ENCODE data around the gene SCMH1. TPM values are rescaled to one million over a fixed set of nuclear protein-coding genes. Genes with fewer than 3 reads are reported as not detected.

Gene SCMH1
- total and polyA plus RNA-seq, 2 of the 4 experiments (the other 2 are of a cell fraction) = 9.0 to 19.4 TPM

- TF ChIP-seq SMC3 (IDR thresholded peaks at IDR 0.05; ENCODE audit: low read depth, low read length) (peak; percentile 97), CTCF (conservative IDR thresholded peaks at IDR 0.05; ENCODE audit: low read depth, low read length) (peak; percentile 96), POLR2A (IDR thresholded peaks at IDR 0.05; ENCODE audit: low read depth, low read length) (no peak), RAD21 (IDR thresholded peaks at IDR 0.05; ENCODE audit: low read length) (peak; percentile 95), BHLHE40 (IDR thresholded peaks at IDR 0.05; ENCODE audit: low read depth, low read length) (no peak), ELK1 (IDR thresholded peaks at IDR 0.05; ENCODE audit: borderline replicate concordance, low read depth, low read length) (no peak)
- Histone ChIP-seq H3K79me1 (ENCODE audit: low read depth in 1 of 2, low read length in 2 of 2) (no peaks in the 10 kb centered on the region), H3K27me3 (ENCODE audit: control insufficient read depth, insufficient read depth, low read length) (peaks cover 26% of the 10 kb centered on the region), H2BK20ac (ENCODE audit: low read depth, low read length) (no peak overlapping the region), H2AFZ (replicated peaks; ENCODE audit: low read length, poor library complexity) (no peak overlapping the region), H3K9me1 (ENCODE audit: insufficient read depth, low read length) (no peaks in the 10 kb centered on the region), H2BK5ac (ENCODE audit: low read depth, low read length, poor library complexity, severe bottlenecking) (no peak overlapping the region), H3K36me3 (ENCODE audit: control insufficient read depth, insufficient read depth, low read length) (no peaks in the 10 kb centered on the region), H3K4me2 (ENCODE audit: low read depth, low read length) (no peak overlapping the region), H3K23ac (ENCODE audit: low read depth, low read length) (no peak overlapping the region), H2BK120ac (ENCODE audit: low read depth, low read length) (no peak overlapping the region), H3K9ac (ENCODE audit: low read depth, low read length) (no peak overlapping the region), H3K27ac (ENCODE audit: insufficient read depth, low read length) (no peak overlapping the region), H4K20me1 (ENCODE audit: insufficient read depth, low read length) (no peaks in the 10 kb centered on the region), H3K18ac (ENCODE audit: low read depth, low read length) (no peak overlapping the region), H3K4ac (ENCODE audit: low read depth, low read length) (no peak overlapping the region), H4K5ac (ENCODE audit: low read depth, low read length) (no peak overlapping the region), H4K8ac (ENCODE audit: low read depth in 2 of 2, low read length in 2 of 2) (no peak overlapping the region), H3K56ac (ENCODE audit: extremely low read depth, insufficient read depth, low read length) (no peak overlapping the region), H4K91ac (ENCODE audit: insufficient read depth, low read depth, low read length) (no peak overlapping the region), H2BK15ac (ENCODE audit: low read depth, low read length) (no peak overlapping the region), H2AK9ac (replicated peaks; ENCODE audit: low read depth, low read length, poor library complexity) (no peak overlapping the region), H3K9me3 (ENCODE audit: control insufficient read depth, insufficient read depth, low read length) (no peaks in the 10 kb centered on the region), H2AK5ac (ENCODE audit: low read depth, low read length) (no peak overlapping the region), H3K4me1 (ENCODE audit: control insufficient read depth, insufficient read depth, low read length) (no peaks in the 10 kb centered on the region), H3K14ac (replicated peaks; ENCODE audit: low read depth, low read length) (no peak overlapping the region), H3K4me3 (ENCODE audit: insufficient read depth, low read depth, low read length) (no peak overlapping the region)
- CTCF ChIA-PET = interaction anchor here (1.0 kb wide), 1 partner anchor 15 kb away, joined by 3 read pairs; no protein-coding TSS in a partner anchor
- BruUV-seq (replicated peaks) = no TSS peak
- dilution Hi-C loops (cut with HindIII; ENCODE audit: low sequenced_read_pairs, unreplicated experiment) (no loop called here), in situ Hi-C loops (cut with MboI; ENCODE audit: low sequenced_read_pairs) (loop anchor here (5.0 kb wide), 1 partner anchor 149 kb away; no protein-coding TSS in a partner anchor), intact Hi-C loops (cut with micrococcal nuclease) (loop anchor here (1.0 to 5.0 kb wide), 4 partner anchors 149 to 529 kb away; no protein-coding TSS in a partner anchor)
- DNase-seq (peak; percentile 69), ATAC-seq (ENCODE audit: low read depth) (peak; percentile 99)
- 0% methylated on average over 2 of the region's 8 CpGs; no CpG with 5 or more reads in 1 of the 2 experiments for WGBS, 2 experiments (ENCODE audit: extremely low coverage in 2 of 2, insufficient read length in 1 of 2)
- POLR2A ChIA-PET (ENCODE audit: unreplicated experiment) = no interaction called here
Observed at GRCh38 chr1:41268154-41268770, 26.2 kb upstream of the SCMH1 start.

Measured in IMR-90 (cell line).